CD4-positive, alpha-beta T cell (primary cell): ENCODE data around the gene SYNE3. TPM values are rescaled to one million over a fixed set of nuclear protein-coding genes. Genes with fewer than 3 reads are reported as not detected.

ENCODE experiments used
- ATAC-seq: fragments of 200-7000 bp; cut with Tn5 transposase; one replicate; pipeline ENCODE4 v1.10.0; 2022; ENCODE audit warnings: mild to moderate bottlenecking; ENCODE audit not compliant: poor library complexity
- CTCF ChIA-PET: fragments of 350-600 bp; sonication (Branson Sonifier 250); formaldehyde crosslinking; loops from one replicate; lab custom pipeline; 2021; ENCODE audit warnings: antibody characterized with exemption, inconsistent platforms; lab: Charles Lee
- POLR2A ChIA-PET: fragments of 350-600 bp; sonication (Branson Sonifier 250); formaldehyde crosslinking; loops from one replicate; lab custom pipeline; 2021; ENCODE audit warnings: antibody characterized with exemption, inconsistent platforms; lab: Charles Lee
- DNase-seq, 14 experiments: peaks; one replicate each; pipeline ENCODE4 v3.0.0-alpha.2; 2013 to 2020; ENCODE audit warnings: mixed read lengths in 2 of 14
- H3K27ac ChIP-seq, 2 donors: one replicate each; pipeline versions ENCODE4 v1.5.1 to v1.7.0; 2013; ENCODE audit warnings: low read length in 2 of 2, low read depth in 1 of 2, mild to moderate bottlenecking in 1 of 2
- H3K27me3 ChIP-seq, 2 experiments: 1 replicate in 1 of 2; 2 replicates in 1 of 2; pipeline versions ENCODE4 v1.6.1 to v1.7.0; 2013; ENCODE audit warnings: low read length in 2 of 2, control low read depth in 1 of 2, mild to moderate bottlenecking in 1 of 2, moderate library complexity in 1 of 2; ENCODE audit not compliant: insufficient read depth in 2 of 2, control insufficient read depth in 1 of 2
- H3K36me3 ChIP-seq: one replicate; pipeline ENCODE4 v1.6.1; 2013; ENCODE audit warnings: low read length, control low read depth; ENCODE audit not compliant: insufficient read depth
- H3K4me1 ChIP-seq: one replicate; pipeline ENCODE4 v1.6.1; 2013; ENCODE audit warnings: low read length, control low read depth; ENCODE audit not compliant: insufficient read depth
- H3K4me3 ChIP-seq: one replicate; pipeline ENCODE4 v1.5.1; 2013; ENCODE audit warnings: mild to moderate bottlenecking, low read length, moderate library complexity
- H3K9me3 ChIP-seq, 2 experiments: 1 replicate in 1 of 2; 2 replicates in 1 of 2; pipeline versions ENCODE4 v1.6.1 to v1.7.0; 2013; ENCODE audit warnings: low read length in 2 of 2, mild to moderate bottlenecking in 2 of 2, control low read depth in 1 of 2, moderate library complexity in 1 of 2; ENCODE audit not compliant: control insufficient read depth in 1 of 2, insufficient read depth in 1 of 2
- H3K27ac Mint-ChIP-seq: one replicate; pipeline ENCODE4 v1.8.0; 2020; ENCODE audit warnings: mixed read lengths
- H3K27me3 Mint-ChIP-seq: one replicate; pipeline ENCODE4 v1.8.0; 2021; ENCODE audit warnings: mixed read lengths
- H3K36me3 Mint-ChIP-seq: one replicate; pipeline ENCODE4 v1.8.0; 2021; ENCODE audit warnings: low read depth, mixed read lengths
- H3K4me1 Mint-ChIP-seq: one replicate; pipeline ENCODE4 v1.8.0; 2021; ENCODE audit warnings: low read depth, mixed read lengths
- H3K4me3 Mint-ChIP-seq: one replicate; pipeline ENCODE4 v1.8.0; 2020; ENCODE audit warnings: mild to moderate bottlenecking, mixed read lengths
- H3K9me3 Mint-ChIP-seq: one replicate; pipeline ENCODE4 v1.8.0; 2020; ENCODE audit warnings: mixed read lengths
- intact Hi-C, 2 experiments: fragments of 100-400 bp; cut with DNase I in 1 of 2; cut with micrococcal nuclease in 1 of 2; formaldehyde crosslinking; loops; one replicate each; pipeline versions ENCODE4 v1.15.1 to v1.9.0; 2023 to 2025; cut with DNase I, micrococcal nuclease
- total RNA-seq, 174 experiments: library from RNA in 2 of 174; stranded (reverse) in 2 of 174; gene quantifications; one replicate each; pipeline ENCODE4 v1.2.3 and lab custom pipeline; 2021 to 2026
- TF ChIP-seq, protein P1 (sequence below): fragments of 200-600 bp; IDR thresholded peaks from one replicate; pipeline ENCODE4 v1.8.0; 2022; ENCODE audit warnings: antibody characterized with exemption, mild to moderate bottlenecking

Gene SYNE3
- total RNA-seq, 2 experiments from 2014 or later, result 29.4 to 31.4 TPM

DNA sequence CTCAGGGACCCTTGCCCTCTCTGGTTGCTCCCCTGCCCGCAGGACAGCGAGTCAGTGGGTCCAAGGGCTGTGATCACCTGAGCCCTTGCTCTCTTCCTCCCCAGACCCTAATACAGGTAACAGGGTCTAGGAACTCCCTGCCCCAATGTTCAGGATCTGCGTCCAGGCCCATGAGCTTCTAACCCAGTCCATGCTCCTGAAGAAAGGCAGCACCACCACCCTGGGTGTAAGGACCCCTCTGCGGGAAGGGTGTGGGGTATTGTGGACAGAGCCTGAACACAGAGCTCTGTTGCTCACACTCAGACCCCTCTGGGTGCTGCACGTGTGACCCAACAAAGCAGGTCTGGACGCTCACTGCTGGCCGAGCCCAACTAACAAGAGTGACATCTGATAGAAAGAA is 36.7 kb upstream of the SYNE3 start:
- Mint-ChIP-seq H3K36me3 (peaks cover 7% of the 10 kb centered on the region), H3K9me3 (no peaks in the 10 kb centered on the region), H3K27ac (no peak overlapping the region), H3K4me1 (no peaks in the 10 kb centered on the region), H3K27me3 (no peaks in the 10 kb centered on the region), H3K4me3 (no peak overlapping the region)
- intact Hi-C loops, result no loop called here
- no peaks in the 10 kb centered on the region for H3K27me3 ChIP-seq
- H3K4me1 ChIP-seq, result no peaks in the 10 kb centered on the region
- H3K9me3 ChIP-seq, result no peaks in the 10 kb centered on the region
- H3K4me3 ChIP-seq, result no peak overlapping the region
- ATAC-seq, result no peak
- DNase-seq, result no peak
- TF ChIP-seq, protein P1, sequence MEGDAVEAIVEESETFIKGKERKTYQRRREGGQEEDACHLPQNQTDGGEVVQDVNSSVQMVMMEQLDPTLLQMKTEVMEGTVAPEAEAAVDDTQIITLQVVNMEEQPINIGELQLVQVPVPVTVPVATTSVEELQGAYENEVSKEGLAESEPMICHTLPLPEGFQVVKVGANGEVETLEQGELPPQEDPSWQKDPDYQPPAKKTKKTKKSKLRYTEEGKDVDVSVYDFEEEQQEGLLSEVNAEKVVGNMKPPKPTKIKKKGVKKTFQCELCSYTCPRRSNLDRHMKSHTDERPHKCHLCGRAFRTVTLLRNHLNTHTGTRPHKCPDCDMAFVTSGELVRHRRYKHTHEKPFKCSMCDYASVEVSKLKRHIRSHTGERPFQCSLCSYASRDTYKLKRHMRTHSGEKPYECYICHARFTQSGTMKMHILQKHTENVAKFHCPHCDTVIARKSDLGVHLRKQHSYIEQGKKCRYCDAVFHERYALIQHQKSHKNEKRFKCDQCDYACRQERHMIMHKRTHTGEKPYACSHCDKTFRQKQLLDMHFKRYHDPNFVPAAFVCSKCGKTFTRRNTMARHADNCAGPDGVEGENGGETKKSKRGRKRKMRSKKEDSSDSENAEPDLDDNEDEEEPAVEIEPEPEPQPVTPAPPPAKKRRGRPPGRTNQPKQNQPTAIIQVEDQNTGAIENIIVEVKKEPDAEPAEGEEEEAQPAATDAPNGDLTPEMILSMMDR, result no peak
- ChIA-PET CTCF (no interaction called here), POLR2A (no interaction called here)
- H3K36me3 ChIP-seq, result no peaks in the 10 kb centered on the region
- no peak overlapping the region for H3K27ac ChIP-seq

DNA sequence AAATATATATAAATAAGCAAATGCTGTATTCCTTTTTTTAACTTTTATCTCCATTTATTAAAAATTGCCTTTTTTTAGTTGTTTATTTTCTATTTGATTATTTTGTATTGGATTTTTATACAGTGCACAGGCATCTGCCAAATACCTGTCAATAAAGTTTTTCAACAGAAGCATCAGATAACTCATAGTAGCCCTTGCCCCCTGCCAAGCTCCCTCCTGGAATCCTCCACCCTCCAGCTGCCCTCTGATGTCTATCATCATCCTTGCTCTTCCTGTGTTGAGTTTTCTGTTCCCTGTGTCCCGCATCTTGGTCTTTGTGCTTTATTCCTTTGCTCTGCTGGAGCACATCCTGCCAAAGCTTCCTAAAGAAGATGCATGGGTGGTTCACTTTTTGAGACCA is 35.0 kb upstream of the SYNE3 start:
- ChIA-PET POLR2A (no interaction called here), CTCF (interaction anchor here (1.0 kb wide), 1 partner anchor 109 kb away, joined by 3 read pairs; no protein-coding TSS in a partner anchor)
- Mint-ChIP-seq H3K4me1 (no peaks in the 10 kb centered on the region), H3K36me3 (peaks cover 8% of the 10 kb centered on the region), H3K4me3 (no peak overlapping the region), H3K27me3 (no peaks in the 10 kb centered on the region), H3K9me3 (no peaks in the 10 kb centered on the region), H3K27ac (no peak overlapping the region)
- no peak overlapping the region for H3K27ac ChIP-seq
- ATAC-seq (no peak), DNase-seq (no peak)
- H3K36me3 ChIP-seq, result no peaks in the 10 kb centered on the region
- H3K4me1 ChIP-seq, result no peaks in the 10 kb centered on the region
- TF ChIP-seq, protein P1, result no peak
- no peak overlapping the region for H3K4me3 ChIP-seq
- no peaks in the 10 kb centered on the region for H3K9me3 ChIP-seq
- intact Hi-C loops, result no loop called here
- H3K27me3 ChIP-seq, result no peaks in the 10 kb centered on the region

DNA sequence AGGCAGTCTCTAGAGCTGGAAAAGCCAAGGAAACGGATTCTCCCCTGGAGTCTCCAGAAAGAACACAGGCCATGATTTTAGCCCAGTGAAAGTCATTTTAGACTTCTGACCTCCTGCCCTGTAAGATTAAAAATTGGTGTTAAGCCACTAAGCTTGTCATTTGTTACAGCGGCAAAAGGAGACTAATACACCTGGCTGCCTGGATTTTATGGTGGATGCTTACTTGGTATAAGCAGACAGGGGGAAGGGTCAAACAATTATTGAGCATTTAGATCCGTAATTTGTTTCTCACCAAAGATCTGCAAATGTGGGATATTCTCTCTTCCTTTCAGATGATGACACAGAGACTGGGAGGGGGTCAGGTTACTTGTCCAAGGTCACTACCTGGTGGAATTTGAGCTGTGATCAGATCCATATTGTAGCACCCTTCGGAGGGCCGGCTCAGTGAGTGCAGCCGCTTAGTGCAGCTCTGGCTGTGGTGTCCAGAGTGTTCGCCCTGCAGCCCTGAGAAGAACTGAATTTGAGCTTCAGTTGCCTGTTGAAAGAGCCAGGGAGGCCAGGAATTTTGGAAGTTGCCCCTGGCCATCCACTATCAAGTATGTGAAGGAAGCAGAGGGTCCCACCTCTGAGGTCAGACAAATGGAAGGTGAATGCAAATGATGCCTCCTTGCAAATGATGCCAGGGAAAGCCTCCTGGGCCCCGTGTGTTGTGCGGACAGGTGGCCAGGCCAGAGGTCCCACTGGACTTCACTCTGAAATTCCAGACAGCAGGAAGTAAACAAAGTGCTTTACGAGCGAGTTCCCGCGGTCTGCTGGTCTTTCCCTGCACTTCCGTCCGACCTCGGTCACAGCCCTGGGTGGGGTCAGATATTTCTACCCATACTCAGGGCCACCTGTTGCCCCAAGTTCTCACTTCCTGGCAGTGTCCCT is 33.5 kb upstream of the SYNE3 start:
- intact Hi-C loops, result no loop called here
- Mint-ChIP-seq H3K4me3 (no peak overlapping the region), H3K4me1 (no peaks in the 10 kb centered on the region), H3K9me3 (no peaks in the 10 kb centered on the region), H3K36me3 (peaks cover 23% of the 10 kb centered on the region), H3K27me3 (no peaks in the 10 kb centered on the region), H3K27ac (no peak overlapping the region)
- DNase-seq (no peak), ATAC-seq (no peak)
- no peaks in the 10 kb centered on the region for H3K9me3 ChIP-seq
- no peak overlapping the region for H3K27ac ChIP-seq
- ChIA-PET POLR2A (no interaction called here), CTCF (interaction anchor here (1.1 kb wide), 1 partner anchor 22 kb away, joined by 3 read pairs; no protein-coding TSS in a partner anchor)
- H3K36me3 ChIP-seq, result peaks cover under 1% of the 10 kb centered on the region
- TF ChIP-seq, protein P1, result no peak
- no peaks in the 10 kb centered on the region for H3K4me1 ChIP-seq
- no peaks in the 10 kb centered on the region for H3K27me3 ChIP-seq
- no peak overlapping the region for H3K4me3 ChIP-seq
